Thyroid gland (tissue), 4 donors: ENCODE results near the gene EEFSEC.

ENCODE experiments used
- POLR2A ChIP-seq, 2 donors: fragments of 450-650 bp; IDR thresholded peaks; one replicate each; pipeline ENCODE4 v1.6.1; 2017; ENCODE audit warnings: antibody characterized with exemption in 2 of 2, mild to moderate bottlenecking in 2 of 2, moderate library complexity in 1 of 2
- TF ChIP-seq, protein P1 (sequence below), 6 experiments: fragments of 200-600 bp in 3 of 6; fragments of 450-650 bp in 3 of 6; sonication (generic) in 3 of 6; IDR thresholded peaks; one replicate each; pipeline ENCODE4 v1.5.1; 2016 to 2019; ENCODE audit warnings: antibody characterized with exemption in 6 of 6, mild to moderate bottlenecking in 2 of 6, inconsistent platforms in 1 of 6, moderate library complexity in 1 of 6

DNA sequence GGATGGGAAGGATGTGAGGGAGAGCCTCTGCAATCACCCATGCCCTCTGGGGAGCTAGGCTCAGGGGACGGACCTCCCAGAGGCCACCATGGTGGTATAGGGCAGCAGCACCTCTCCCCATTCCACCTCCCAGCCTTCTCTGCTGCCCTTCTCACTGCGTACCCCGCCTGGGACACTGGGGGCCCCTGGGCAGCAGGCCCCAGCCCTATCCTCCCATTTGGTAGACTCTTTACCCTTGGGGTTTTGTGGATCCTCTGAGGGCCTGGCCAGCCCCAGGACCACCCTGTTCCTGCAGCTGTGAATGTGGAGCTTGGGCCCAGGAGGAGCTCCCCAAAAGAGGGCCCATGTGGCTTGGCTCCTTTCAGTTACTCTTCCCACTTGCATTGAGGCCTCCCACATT is 181.5 kb downstream of the EEFSEC start:
- TF ChIP-seq POLR2A (IDR thresholded peaks at IDR 0.05): no peak
- TF ChIP-seq, protein P1, sequence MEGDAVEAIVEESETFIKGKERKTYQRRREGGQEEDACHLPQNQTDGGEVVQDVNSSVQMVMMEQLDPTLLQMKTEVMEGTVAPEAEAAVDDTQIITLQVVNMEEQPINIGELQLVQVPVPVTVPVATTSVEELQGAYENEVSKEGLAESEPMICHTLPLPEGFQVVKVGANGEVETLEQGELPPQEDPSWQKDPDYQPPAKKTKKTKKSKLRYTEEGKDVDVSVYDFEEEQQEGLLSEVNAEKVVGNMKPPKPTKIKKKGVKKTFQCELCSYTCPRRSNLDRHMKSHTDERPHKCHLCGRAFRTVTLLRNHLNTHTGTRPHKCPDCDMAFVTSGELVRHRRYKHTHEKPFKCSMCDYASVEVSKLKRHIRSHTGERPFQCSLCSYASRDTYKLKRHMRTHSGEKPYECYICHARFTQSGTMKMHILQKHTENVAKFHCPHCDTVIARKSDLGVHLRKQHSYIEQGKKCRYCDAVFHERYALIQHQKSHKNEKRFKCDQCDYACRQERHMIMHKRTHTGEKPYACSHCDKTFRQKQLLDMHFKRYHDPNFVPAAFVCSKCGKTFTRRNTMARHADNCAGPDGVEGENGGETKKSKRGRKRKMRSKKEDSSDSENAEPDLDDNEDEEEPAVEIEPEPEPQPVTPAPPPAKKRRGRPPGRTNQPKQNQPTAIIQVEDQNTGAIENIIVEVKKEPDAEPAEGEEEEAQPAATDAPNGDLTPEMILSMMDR (IDR thresholded peaks at IDR 0.05): no peak
